Trophoblast cell (in vitro differentiated cells and primary cell): ENCODE results near the gene ALK.

Source experiments
- DNase-seq, 2 donors: peaks; one replicate each; pipeline ENCODE4 v3.0.0-alpha.2; 2016
- H2AFZ ChIP-seq: 2 replicates; pipeline ENCODE4 v1.6.1; 2013; ENCODE audit warnings: low read length, moderate library complexity, mild to moderate bottlenecking; ENCODE audit not compliant: insufficient read depth, poor library complexity
- H2AK5ac ChIP-seq: 2 replicates; pipeline ENCODE4 v1.6.1; 2013; ENCODE audit warnings: mild to moderate bottlenecking, low read length
- H2BK120ac ChIP-seq: 2 replicates; pipeline ENCODE4 v1.6.1; 2013; ENCODE audit warnings: low read length, mild to moderate bottlenecking, moderate library complexity; ENCODE audit not compliant: insufficient read depth, poor library complexity
- H2BK12ac ChIP-seq: 2 replicates; pipeline ENCODE4 v1.6.1; 2013; ENCODE audit warnings: mild to moderate bottlenecking, low read length, moderate library complexity
- H2BK5ac ChIP-seq: 2 replicates; pipeline ENCODE4 v1.6.1; 2013; ENCODE audit warnings: low read length, low read depth, moderate library complexity, mild to moderate bottlenecking; ENCODE audit not compliant: poor library complexity
- H3K14ac ChIP-seq: 2 replicates; pipeline ENCODE4 v1.6.1; 2013; ENCODE audit warnings: mild to moderate bottlenecking, low read length
- H3K18ac ChIP-seq: 2 replicates; pipeline ENCODE4 v1.6.1; 2013; ENCODE audit warnings: mild to moderate bottlenecking, low read length
- H3K23ac ChIP-seq: 2 replicates; pipeline ENCODE4 v1.6.1; 2013; ENCODE audit warnings: low read length
- H3K27ac ChIP-seq: 2 replicates; pipeline ENCODE4 v1.5.1; 2013; ENCODE audit warnings: low read depth, mild to moderate bottlenecking, inconsistent platforms, low read length, moderate library complexity
- H3K27me3 ChIP-seq: 2 replicates; pipeline ENCODE4 v1.6.1; 2013; ENCODE audit warnings: inconsistent platforms, mild to moderate bottlenecking, low read length, moderate library complexity; ENCODE audit not compliant: insufficient read depth
- H3K36me3 ChIP-seq, 2 experiments: 1 replicate in 1 of 2; 2 replicates in 1 of 2; pipeline ENCODE4 v1.6.1; 2013; ENCODE audit warnings: low read length in 2 of 2, mild to moderate bottlenecking in 2 of 2, moderate library complexity in 1 of 2; ENCODE audit not compliant: insufficient read depth in 2 of 2, control insufficient read depth in 1 of 2
- H3K4ac ChIP-seq: 2 replicates; pipeline ENCODE4 v1.6.1; 2013; ENCODE audit warnings: low read depth, mild to moderate bottlenecking, low read length, moderate library complexity
- H3K4me1 ChIP-seq, 2 experiments: 1 replicate in 1 of 2; 2 replicates in 1 of 2; pipeline ENCODE4 v1.6.1; 2013; ENCODE audit warnings: low read length in 2 of 2, mild to moderate bottlenecking in 2 of 2, moderate library complexity in 1 of 2; ENCODE audit not compliant: insufficient read depth in 2 of 2, control insufficient read depth in 1 of 2
- H3K4me2 ChIP-seq: 2 replicates; pipeline ENCODE4 v1.6.1; 2013; ENCODE audit warnings: inconsistent platforms, mild to moderate bottlenecking, low read length, moderate library complexity
- H3K4me3 ChIP-seq: 2 replicates; pipeline ENCODE4 v1.5.1; 2013; ENCODE audit warnings: mild to moderate bottlenecking, low read depth, low read length, inconsistent platforms
- H3K79me1 ChIP-seq: one replicate; pipeline ENCODE4 v1.6.1; 2013; ENCODE audit warnings: low read length
- H3K79me2 ChIP-seq: 2 replicates; pipeline ENCODE4 v1.6.1; 2013; ENCODE audit warnings: low read length, mild to moderate bottlenecking; ENCODE audit not compliant: control insufficient read depth, insufficient read depth, poor library complexity
- H3K9ac ChIP-seq: 2 replicates; pipeline ENCODE4 v1.6.1; 2013; ENCODE audit warnings: mild to moderate bottlenecking, low read length
- H3K9me3 ChIP-seq: 2 replicates; pipeline ENCODE4 v1.6.1; 2013; ENCODE audit warnings: low read depth, mild to moderate bottlenecking, control low read depth, inconsistent platforms, low read length; ENCODE audit not compliant: insufficient read depth
- H4K12ac ChIP-seq: 2 replicates; pipeline ENCODE4 v1.6.1; 2013; ENCODE audit warnings: low read depth, mild to moderate bottlenecking, low read length, moderate library complexity
- H4K8ac ChIP-seq: 2 replicates; pipeline ENCODE4 v1.6.1; 2013; ENCODE audit warnings: low read depth, mild to moderate bottlenecking, low read length, moderate library complexity
- H4K91ac ChIP-seq: one replicate; pipeline ENCODE4 v1.6.1; 2013; ENCODE audit warnings: low read depth, mild to moderate bottlenecking, low read length, moderate library complexity
- WGBS: extraction: QIAGEN DNeasy Blood & Tissue Kit; methylation state at CpG from one replicate; pipeline ENCODE4 v1.1.7; 2013; ENCODE audit warnings: missing lambda C conversion rate; ENCODE audit not compliant: insufficient read length, insufficient coverage; ENCODE audit errors: extremely low coverage; 5-methylcytosine and 5-hydroxymethylcytosine counted together

Gene ALK

GRCh38 chr2:29242621-29243375 is 678.6 kb downstream of the ALK start:
- no peak for DNase-seq

DNA sequence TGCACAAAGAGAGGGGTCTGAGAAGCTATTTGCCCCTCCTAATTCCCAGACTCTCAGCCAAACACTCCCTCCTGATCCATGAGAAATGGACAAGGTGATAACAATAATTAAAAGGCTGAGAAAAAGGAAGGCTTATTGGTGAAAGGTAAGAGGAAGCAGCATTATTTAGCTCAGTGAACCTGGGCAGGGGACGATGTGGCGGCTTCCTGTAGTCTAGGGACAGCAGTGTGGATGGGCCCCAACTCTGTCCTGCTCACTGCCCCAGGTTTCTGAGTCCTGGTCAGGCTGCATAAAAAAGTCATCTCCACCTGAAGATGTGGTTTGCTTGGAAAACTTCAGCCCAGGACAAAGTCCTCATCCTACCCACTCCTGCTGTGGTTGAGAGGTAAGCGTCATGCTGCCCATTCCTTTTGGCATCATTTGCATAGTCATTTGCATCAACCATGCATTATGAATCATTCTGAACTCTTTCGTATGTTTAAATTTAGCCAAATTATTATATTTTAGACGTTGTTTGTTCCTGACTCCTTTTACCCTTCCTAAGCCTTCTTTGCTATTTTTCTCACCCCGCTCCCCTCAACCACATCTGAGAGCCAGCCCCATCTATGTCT is 679.3 kb downstream of the ALK start:
- H3K27me3 ChIP-seq: no peaks in the 10 kb centered on the region
- H3K9me3 ChIP-seq: peaks cover 2% of the 10 kb centered on the region
- H2BK12ac ChIP-seq: no peak overlapping the region
- no peaks in the 10 kb centered on the region for H3K79me2 ChIP-seq
- no peak overlapping the region for H3K9ac ChIP-seq
- H3K4me2 ChIP-seq: no peak overlapping the region
- H2BK5ac ChIP-seq: no peak overlapping the region
- no peak overlapping the region for H4K91ac ChIP-seq
- no peak overlapping the region for H3K23ac ChIP-seq
- DNase-seq: no peak
- no peak overlapping the region for H3K14ac ChIP-seq
- no peaks in the 10 kb centered on the region for H3K4me1 ChIP-seq
- no peak overlapping the region for H4K8ac ChIP-seq
- no peak overlapping the region for H2AFZ ChIP-seq
- no peak overlapping the region for H4K12ac ChIP-seq
- H3K79me1 ChIP-seq: no peaks in the 10 kb centered on the region
- no peak overlapping the region for H3K27ac ChIP-seq
- no peak overlapping the region for H3K4ac ChIP-seq
- no peak overlapping the region for H3K4me3 ChIP-seq
- H3K18ac ChIP-seq: no peak overlapping the region
- no peaks in the 10 kb centered on the region for H3K36me3 ChIP-seq
- no peak overlapping the region for H2BK120ac ChIP-seq
- no CpG with 5 or more reads among the region's 6 CpGs for WGBS
- no peak overlapping the region for H2AK5ac ChIP-seq

More at GRCh38 chr2:29242621-29243375, 678.6 kb downstream of the ALK start:
- H3K4me1 ChIP-seq: no peaks in the 10 kb centered on the region
- H3K14ac ChIP-seq: no peak overlapping the region
- H3K4me3 ChIP-seq: no peak overlapping the region
- H3K9me3 ChIP-seq: peaks cover 2% of the 10 kb centered on the region
- no peak overlapping the region for H2BK5ac ChIP-seq
- no peak overlapping the region for H2BK120ac ChIP-seq
- H3K18ac ChIP-seq: no peak overlapping the region
- H3K23ac ChIP-seq: no peak overlapping the region
- no peak overlapping the region for H3K27ac ChIP-seq
- H3K27me3 ChIP-seq: no peaks in the 10 kb centered on the region
- no peak overlapping the region for H4K8ac ChIP-seq
- H2AK5ac ChIP-seq: no peak overlapping the region
- no peaks in the 10 kb centered on the region for H3K79me1 ChIP-seq
- no peak overlapping the region for H4K91ac ChIP-seq
- no peaks in the 10 kb centered on the region for H3K36me3 ChIP-seq
- no peak overlapping the region for H3K4ac ChIP-seq
- H3K9ac ChIP-seq: no peak overlapping the region
- H3K79me2 ChIP-seq: no peaks in the 10 kb centered on the region
- H2AFZ ChIP-seq: no peak overlapping the region
- H3K4me2 ChIP-seq: no peak overlapping the region
- no CpG with 5 or more reads among the region's 9 CpGs for WGBS
- H2BK12ac ChIP-seq: no peak overlapping the region
- no peak overlapping the region for H4K12ac ChIP-seq

GRCh38 chr2:29241341-29241740 is 680.0 kb downstream of the ALK start:
- H4K8ac ChIP-seq: no peak overlapping the region
- H2BK5ac ChIP-seq: no peak overlapping the region
- H3K79me2 ChIP-seq: no peaks in the 10 kb centered on the region
- no peak for DNase-seq
- H3K27me3 ChIP-seq: no peaks in the 10 kb centered on the region
- H4K91ac ChIP-seq: no peak overlapping the region
- no peak overlapping the region for H3K4me2 ChIP-seq
- no peaks in the 10 kb centered on the region for H3K4me1 ChIP-seq
- H3K9ac ChIP-seq: no peak overlapping the region
- no peak overlapping the region for H3K23ac ChIP-seq
- H3K18ac ChIP-seq: no peak overlapping the region
- no peak overlapping the region for H2BK12ac ChIP-seq
- H3K4ac ChIP-seq: no peak overlapping the region
- H2AK5ac ChIP-seq: no peak overlapping the region
- no peaks in the 10 kb centered on the region for H3K36me3 ChIP-seq
- peaks cover 2% of the 10 kb centered on the region for H3K9me3 ChIP-seq
- no peak overlapping the region for H3K27ac ChIP-seq
- no CpG with 5 or more reads among the region's 4 CpGs for WGBS
- no peak overlapping the region for H2BK120ac ChIP-seq
- no peaks in the 10 kb centered on the region for H3K79me1 ChIP-seq
- no peak overlapping the region for H4K12ac ChIP-seq
- H2AFZ ChIP-seq: no peak overlapping the region
- H3K14ac ChIP-seq: no peak overlapping the region
- no peak overlapping the region for H3K4me3 ChIP-seq

DNA sequence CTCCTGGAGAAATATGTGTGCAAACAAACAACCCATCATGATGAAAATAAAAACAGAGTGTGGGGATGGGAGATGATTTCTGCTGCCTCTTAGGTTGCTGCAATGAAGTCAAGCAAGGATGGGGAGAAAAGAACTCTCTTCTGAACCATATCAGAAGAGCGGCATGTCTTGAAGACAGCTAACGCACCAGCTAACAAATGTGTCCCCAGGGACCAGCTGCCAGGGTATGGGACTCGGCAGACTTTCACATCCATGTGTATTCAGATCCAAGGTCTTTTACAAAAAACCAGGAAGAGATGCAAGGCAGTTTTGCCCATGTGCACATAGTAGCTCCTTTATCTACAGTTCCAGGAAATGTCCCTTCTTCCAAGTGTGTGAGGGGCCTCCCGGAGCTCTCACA is 680.8 kb downstream of the ALK start:
- no peaks in the 10 kb centered on the region for H3K36me3 ChIP-seq
- H2AK5ac ChIP-seq: no peak overlapping the region
- no peak overlapping the region for H2BK120ac ChIP-seq
- H3K4me3 ChIP-seq: no peak overlapping the region
- H3K14ac ChIP-seq: no peak overlapping the region
- H3K79me1 ChIP-seq: no peaks in the 10 kb centered on the region
- no peak overlapping the region for H3K4me2 ChIP-seq
- no peak for DNase-seq
- H3K9me3 ChIP-seq: peaks cover under 1% of the 10 kb centered on the region
- H3K79me2 ChIP-seq: no peaks in the 10 kb centered on the region
- no peak overlapping the region for H2BK5ac ChIP-seq
- no peak overlapping the region for H4K8ac ChIP-seq
- H3K23ac ChIP-seq: no peak overlapping the region
- no peaks in the 10 kb centered on the region for H3K27me3 ChIP-seq
- H3K9ac ChIP-seq: no peak overlapping the region
- H4K12ac ChIP-seq: no peak overlapping the region
- H2AFZ ChIP-seq: no peak overlapping the region
- no CpG with 5 or more reads among the region's 4 CpGs for WGBS
- H3K4ac ChIP-seq: no peak overlapping the region
- no peak overlapping the region for H3K18ac ChIP-seq
- no peak overlapping the region for H4K91ac ChIP-seq
- H3K27ac ChIP-seq: no peak overlapping the region
- H3K4me1 ChIP-seq: no peaks in the 10 kb centered on the region
- H2BK12ac ChIP-seq: no peak overlapping the region
